Measurements from ENCODE around the gene SLC6A18. TPM values are rescaled to one million over a fixed set of nuclear protein-coding genes. Genes with fewer than 3 reads are reported as not detected.

The SLC6A18 gene
- total and polyA plus RNA-seq, 5 donors from 2014 or later: not detected

DNA sequence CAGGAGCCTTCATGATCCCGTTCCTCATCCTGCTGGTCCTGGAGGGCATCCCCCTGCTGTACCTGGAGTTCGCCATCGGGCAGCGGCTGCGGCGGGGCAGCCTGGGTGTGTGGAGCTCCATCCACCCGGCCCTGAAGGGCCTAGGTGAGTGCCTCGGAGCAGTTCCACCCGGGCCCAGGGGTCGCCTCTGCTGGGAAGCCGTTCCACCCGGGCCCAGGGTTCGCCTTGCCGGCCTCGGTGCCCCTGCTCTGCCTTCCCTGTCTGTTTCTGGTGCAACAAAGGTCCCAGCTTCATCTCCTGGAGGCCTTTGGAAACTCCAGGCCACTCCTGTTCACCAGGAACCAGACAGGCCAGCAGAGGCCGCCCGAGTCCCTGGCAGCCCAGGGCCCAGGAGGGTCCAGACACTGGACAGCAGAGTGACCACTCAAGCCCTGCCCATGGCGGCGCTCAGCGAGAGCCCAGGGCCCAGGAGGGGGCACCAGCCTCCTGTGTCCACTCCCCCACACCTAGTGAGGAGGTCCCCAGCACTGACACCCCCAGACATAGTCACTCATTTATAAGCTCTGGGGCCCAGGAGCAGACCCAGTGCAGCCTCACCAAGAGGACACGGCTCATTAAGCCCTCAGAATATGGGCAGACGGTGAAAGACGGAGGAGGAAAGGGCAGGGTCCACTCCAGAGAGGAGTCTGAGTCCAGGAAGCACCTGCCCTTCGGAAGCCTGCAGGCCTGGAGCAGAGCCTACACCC, 16.3 kb upstream of the SLC6A18 start:
- Histone ChIP-seq H3K36me3 (ENCODE audit: control insufficient read depth, insufficient read depth, low read length) (no peaks in the 10 kb centered on the region), H3K27me3 (ENCODE audit: control insufficient read depth, insufficient read depth, low read length) (no peaks in the 10 kb centered on the region), H3K4me3 (ENCODE audit: low read depth, low read length) (no peak overlapping the region), H3K4me1 (ENCODE audit: control insufficient read depth, insufficient read depth, low read length, poor library complexity, severe bottlenecking) (no peaks in the 10 kb centered on the region), H3K27ac (ENCODE audit: insufficient read depth, low read length, poor library complexity, severe bottlenecking) (no peak overlapping the region), H3K9me3 (ENCODE audit: control insufficient read depth in 2 of 2, low read length in 2 of 2) (no peaks in the 10 kb centered on the region)
- peaks cover 0 to 2% (median 0%) of the 10 kb centered on the region in 7 donors for H3K9me3 Mint-ChIP-seq
- H3K27me3 Mint-ChIP-seq: peaks cover 4% of the 10 kb centered on the region
- no peak overlapping the region for H3K27ac Mint-ChIP-seq
- ATAC-seq (ENCODE audit: low read depth in 2 of 2) (no peak), DNase-seq (no peak)
- no peaks in the 10 kb centered on the region for H3K4me1 Mint-ChIP-seq
- no peaks in the 10 kb centered on the region for H3K36me3 Mint-ChIP-seq
- H3K4me3 Mint-ChIP-seq: no peak overlapping the region

DNA sequence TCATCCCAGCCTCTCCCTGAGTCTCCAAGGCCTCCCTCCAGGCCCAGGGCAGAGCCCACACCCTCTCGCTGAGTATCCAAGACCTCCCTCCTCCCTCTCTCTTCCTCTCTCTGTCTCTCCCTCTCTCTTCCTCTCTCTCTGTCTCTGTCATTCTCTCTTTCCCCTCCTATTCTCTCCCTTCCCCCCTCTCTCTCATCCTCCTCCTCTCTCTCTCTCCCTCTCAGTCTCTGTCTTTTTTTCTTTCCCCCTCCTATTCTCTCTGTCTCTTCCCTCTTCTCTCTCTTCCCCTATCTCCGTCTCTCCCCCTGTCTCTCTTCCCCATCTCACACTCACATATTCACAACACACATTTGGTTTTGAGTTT, 15.7 kb upstream of the SLC6A18 start:
- Mint-ChIP-seq H3K36me3 (no peaks in the 10 kb centered on the region), H3K4me3 (no peak overlapping the region), H3K27me3 (peaks cover 4% of the 10 kb centered on the region), H3K4me1 (no peaks in the 10 kb centered on the region), H3K9me3 (peaks cover 0 to 2% (median 0%) of the 10 kb centered on the region in 7 donors), H3K27ac (peak overlapping the region in 1 of 3 donors; percentile 32)
- Histone ChIP-seq H3K36me3 (ENCODE audit: control insufficient read depth, insufficient read depth, low read length) (no peaks in the 10 kb centered on the region), H3K9me3 (ENCODE audit: control insufficient read depth in 2 of 2, low read length in 2 of 2) (no peaks in the 10 kb centered on the region), H3K4me1 (ENCODE audit: control insufficient read depth, insufficient read depth, low read length, poor library complexity, severe bottlenecking) (no peaks in the 10 kb centered on the region), H3K27ac (ENCODE audit: insufficient read depth, low read length, poor library complexity, severe bottlenecking) (no peak overlapping the region), H3K27me3 (ENCODE audit: control insufficient read depth, insufficient read depth, low read length) (no peaks in the 10 kb centered on the region), H3K4me3 (ENCODE audit: low read depth, low read length) (no peak overlapping the region)
- ATAC-seq (ENCODE audit: low read depth in 2 of 2) (no peak), DNase-seq (no peak)

DNA sequence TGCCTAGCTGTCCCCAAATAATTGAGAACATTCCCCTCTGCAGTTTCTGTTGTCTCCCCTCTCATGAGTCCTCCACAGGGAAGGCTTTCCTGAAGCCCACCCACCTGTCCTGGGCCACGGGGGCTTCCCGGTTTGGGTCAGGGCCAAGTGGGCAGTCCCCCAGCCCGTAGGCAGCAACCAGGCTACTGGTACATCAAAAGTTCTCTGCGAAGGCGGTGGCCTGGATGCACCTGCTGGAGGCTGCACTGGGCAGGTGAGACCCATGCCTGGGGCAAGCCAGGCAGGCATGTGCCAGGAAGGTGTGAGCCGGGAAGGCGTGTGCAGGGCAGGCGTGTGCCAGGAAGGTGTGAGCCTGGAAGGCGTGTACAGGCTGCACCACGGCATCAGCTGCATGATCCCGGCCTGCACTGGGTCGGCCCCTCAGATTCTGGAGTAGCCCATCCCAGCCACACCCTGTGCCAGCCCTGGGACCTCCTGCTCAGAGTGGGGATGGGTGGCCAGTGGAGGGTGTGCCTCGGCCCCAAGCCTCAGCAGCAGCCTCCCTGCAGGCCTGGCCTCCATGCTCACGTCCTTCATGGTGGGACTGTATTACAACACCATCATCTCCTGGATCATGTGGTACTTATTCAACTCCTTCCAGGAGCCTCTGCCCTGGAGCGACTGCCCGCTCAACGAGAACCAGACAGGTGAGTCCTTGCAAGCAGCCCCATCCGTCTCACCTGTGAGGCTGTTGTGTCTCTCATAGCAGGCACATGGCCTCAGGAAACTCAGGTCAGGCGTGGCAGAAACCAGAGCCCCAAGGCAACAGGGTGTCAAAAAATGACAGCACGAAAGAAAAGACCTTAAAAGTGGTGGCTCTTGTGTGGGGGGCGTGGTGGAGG, 15.0 kb upstream of the SLC6A18 start:
- peaks cover 0 to 2% (median 0%) of the 10 kb centered on the region in 7 donors for H3K9me3 Mint-ChIP-seq
- H3K27ac ChIP-seq (ENCODE audit: insufficient read depth, low read length, poor library complexity, severe bottlenecking): no peak overlapping the region
- H3K4me1 Mint-ChIP-seq: no peaks in the 10 kb centered on the region
- no peaks in the 10 kb centered on the region for H3K27me3 ChIP-seq (ENCODE audit: control insufficient read depth, insufficient read depth, low read length)
- DNase-seq: no peak
- H3K36me3 ChIP-seq (ENCODE audit: control insufficient read depth, insufficient read depth, low read length): no peaks in the 10 kb centered on the region
- H3K4me3 Mint-ChIP-seq: no peak overlapping the region
- H3K4me3 ChIP-seq (ENCODE audit: low read depth, low read length): no peak overlapping the region
- no peak overlapping the region for H3K27ac Mint-ChIP-seq
- H3K27me3 Mint-ChIP-seq: peaks cover 4% of the 10 kb centered on the region
- no peaks in the 10 kb centered on the region for H3K9me3 ChIP-seq (ENCODE audit: control insufficient read depth in 2 of 2, low read length in 2 of 2)
- H3K36me3 Mint-ChIP-seq: no peaks in the 10 kb centered on the region
- H3K4me1 ChIP-seq (ENCODE audit: control insufficient read depth, insufficient read depth, low read length, poor library complexity, severe bottlenecking): no peaks in the 10 kb centered on the region
- no peak for ATAC-seq (ENCODE audit: low read depth in 2 of 2)

DNA sequence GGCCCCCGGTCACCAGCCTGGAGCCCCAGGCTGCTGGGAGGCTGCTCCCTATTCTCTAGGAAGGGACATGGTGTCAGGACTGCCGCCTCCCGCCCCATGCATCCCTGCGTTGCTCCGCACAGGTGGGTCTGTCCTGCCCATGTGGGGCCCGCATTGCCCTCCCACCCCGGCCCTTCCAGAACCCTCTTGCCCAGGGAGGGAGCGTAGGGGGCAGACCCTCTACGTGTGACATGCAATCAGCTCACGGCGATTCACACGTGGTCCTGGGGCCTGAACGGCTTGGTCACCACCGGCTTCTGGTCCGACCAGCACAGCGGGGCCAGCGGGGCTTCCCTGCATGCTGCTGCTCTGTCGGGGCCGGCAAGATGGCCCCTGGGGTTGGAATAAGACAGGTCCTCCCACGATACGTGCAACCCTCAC, 14.3 kb upstream of the SLC6A18 start:
- H3K4me3 ChIP-seq (ENCODE audit: low read depth, low read length): no peak overlapping the region
- H3K27ac ChIP-seq (ENCODE audit: insufficient read depth, low read length, poor library complexity, severe bottlenecking): no peak overlapping the region
- DNase-seq (no peak), ATAC-seq (ENCODE audit: low read depth in 2 of 2) (no peak)
- H3K9me3 ChIP-seq (ENCODE audit: control insufficient read depth in 2 of 2, low read length in 2 of 2): no peaks in the 10 kb centered on the region
- H3K4me1 Mint-ChIP-seq: no peaks in the 10 kb centered on the region
- H3K4me1 ChIP-seq (ENCODE audit: control insufficient read depth, insufficient read depth, low read length, poor library complexity, severe bottlenecking): no peaks in the 10 kb centered on the region
- no peak overlapping the region for H3K4me3 Mint-ChIP-seq
- no peak overlapping the region for H3K27ac Mint-ChIP-seq
- H3K27me3 ChIP-seq (ENCODE audit: control insufficient read depth, insufficient read depth, low read length): no peaks in the 10 kb centered on the region
- H3K36me3 Mint-ChIP-seq: no peaks in the 10 kb centered on the region
- peaks cover 4% of the 10 kb centered on the region for H3K27me3 Mint-ChIP-seq
- H3K9me3 Mint-ChIP-seq: peaks cover 0 to 2% (median 0%) of the 10 kb centered on the region in 7 donors
- no peaks in the 10 kb centered on the region for H3K36me3 ChIP-seq (ENCODE audit: control insufficient read depth, insufficient read depth, low read length)

DNA sequence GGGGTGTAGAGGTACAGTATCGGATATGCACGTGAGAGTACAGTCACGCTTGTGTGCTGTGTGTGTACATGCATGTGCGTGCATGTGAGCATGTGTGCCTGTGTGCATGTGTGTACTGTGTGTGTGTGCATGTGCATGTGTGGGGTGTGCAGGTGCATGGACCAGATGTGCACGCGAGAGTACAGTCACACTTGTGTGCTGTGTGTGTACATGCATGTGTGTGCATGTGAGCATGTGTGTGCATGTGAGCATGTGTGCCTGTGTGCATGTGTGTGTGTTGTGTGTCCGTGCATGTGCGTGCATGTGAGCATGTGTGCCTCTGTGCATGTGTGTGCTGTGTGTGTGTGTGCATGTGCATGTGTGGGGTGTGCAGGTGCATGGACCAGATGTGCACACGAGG, 13.5 kb upstream of the SLC6A18 start:
- Histone ChIP-seq H3K9me3 (ENCODE audit: control insufficient read depth in 2 of 2, low read length in 2 of 2) (no peaks in the 10 kb centered on the region), H3K4me3 (ENCODE audit: low read depth, low read length) (no peak overlapping the region), H3K27ac (ENCODE audit: insufficient read depth, low read length, poor library complexity, severe bottlenecking) (no peak overlapping the region), H3K27me3 (ENCODE audit: control insufficient read depth, insufficient read depth, low read length) (no peaks in the 10 kb centered on the region), H3K4me1 (ENCODE audit: control insufficient read depth, insufficient read depth, low read length, poor library complexity, severe bottlenecking) (no peaks in the 10 kb centered on the region), H3K36me3 (ENCODE audit: control insufficient read depth, insufficient read depth, low read length) (no peaks in the 10 kb centered on the region)
- peaks cover 0 to 2% (median 0%) of the 10 kb centered on the region in 7 donors for H3K9me3 Mint-ChIP-seq
- DNase-seq (no peak), ATAC-seq (ENCODE audit: low read depth in 2 of 2) (no peak)
- H3K4me3 Mint-ChIP-seq: no peak overlapping the region
- no peak overlapping the region for H3K27ac Mint-ChIP-seq
- peaks cover 4% of the 10 kb centered on the region for H3K27me3 Mint-ChIP-seq
- H3K4me1 Mint-ChIP-seq: no peaks in the 10 kb centered on the region
- no peaks in the 10 kb centered on the region for H3K36me3 Mint-ChIP-seq

DNA sequence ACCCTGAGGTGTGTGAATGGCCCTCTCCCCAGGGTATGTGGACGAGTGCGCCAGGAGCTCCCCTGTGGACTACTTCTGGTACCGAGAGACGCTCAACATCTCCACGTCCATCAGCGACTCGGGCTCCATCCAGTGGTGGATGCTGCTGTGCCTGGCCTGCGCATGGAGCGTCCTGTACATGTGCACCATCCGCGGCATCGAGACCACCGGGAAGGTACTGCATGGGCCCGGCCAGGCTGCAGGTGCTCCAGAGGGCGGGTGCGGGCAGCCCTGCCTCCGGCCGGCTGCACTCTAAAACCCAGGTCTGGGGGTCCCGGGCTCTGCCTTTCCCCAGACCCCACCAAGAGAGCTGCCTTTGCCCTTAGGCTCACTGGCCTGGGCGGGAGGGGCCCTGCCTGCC, 12.9 kb upstream of the SLC6A18 start:
- no peaks in the 10 kb centered on the region for H3K27me3 ChIP-seq (ENCODE audit: control insufficient read depth, insufficient read depth, low read length)
- no peak for DNase-seq
- no peaks in the 10 kb centered on the region for H3K4me1 Mint-ChIP-seq
- H3K27me3 Mint-ChIP-seq: peaks cover 4% of the 10 kb centered on the region
- no peak overlapping the region for H3K4me3 Mint-ChIP-seq
- H3K9me3 ChIP-seq (ENCODE audit: control insufficient read depth in 2 of 2, low read length in 2 of 2): no peaks in the 10 kb centered on the region
- H3K27ac ChIP-seq (ENCODE audit: insufficient read depth, low read length, poor library complexity, severe bottlenecking): no peak overlapping the region
- H3K27ac Mint-ChIP-seq: no peak overlapping the region
- no peaks in the 10 kb centered on the region for H3K36me3 ChIP-seq (ENCODE audit: control insufficient read depth, insufficient read depth, low read length)
- no peak for ATAC-seq (ENCODE audit: low read depth in 2 of 2)
- peaks cover 0 to 2% (median 0%) of the 10 kb centered on the region in 7 donors for H3K9me3 Mint-ChIP-seq
- H3K4me3 ChIP-seq (ENCODE audit: low read depth, low read length): no peak overlapping the region
- H3K36me3 Mint-ChIP-seq: no peaks in the 10 kb centered on the region
- H3K4me1 ChIP-seq (ENCODE audit: control insufficient read depth, insufficient read depth, low read length, poor library complexity, severe bottlenecking): no peaks in the 10 kb centered on the region

DNA sequence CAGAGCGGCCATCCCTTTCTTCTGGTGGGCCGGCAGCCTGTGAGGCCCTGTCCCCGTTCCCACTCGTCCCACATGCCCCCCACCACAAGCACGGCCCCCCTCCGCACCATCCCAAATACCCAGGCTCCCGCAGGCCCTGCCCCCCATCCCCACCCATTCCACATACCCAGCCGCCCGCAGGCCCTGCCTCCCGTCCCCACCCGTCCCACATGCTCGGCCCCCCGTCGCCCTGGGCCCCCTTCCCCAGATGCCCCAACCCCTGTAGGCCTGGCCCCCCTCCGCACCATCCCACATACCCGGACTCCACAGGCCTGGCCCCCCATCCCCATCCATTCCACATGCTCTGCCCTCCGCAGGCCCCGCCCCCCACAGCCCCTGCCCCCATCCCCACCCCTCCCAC, 12.3 kb upstream of the SLC6A18 start:
- H3K4me1 ChIP-seq (ENCODE audit: control insufficient read depth, insufficient read depth, low read length, poor library complexity, severe bottlenecking): no peaks in the 10 kb centered on the region
- no peak for ATAC-seq (ENCODE audit: low read depth in 2 of 2)
- no peak overlapping the region for H3K27ac Mint-ChIP-seq
- no peak overlapping the region for H3K27ac ChIP-seq (ENCODE audit: insufficient read depth, low read length, poor library complexity, severe bottlenecking)
- H3K27me3 ChIP-seq (ENCODE audit: control insufficient read depth, insufficient read depth, low read length): no peaks in the 10 kb centered on the region
- peaks cover 0 to 2% (median 0%) of the 10 kb centered on the region in 7 donors for H3K9me3 Mint-ChIP-seq
- no peak for DNase-seq
- H3K27me3 Mint-ChIP-seq: no peaks in the 10 kb centered on the region
- H3K9me3 ChIP-seq (ENCODE audit: control insufficient read depth in 2 of 2, low read length in 2 of 2): no peaks in the 10 kb centered on the region
- H3K4me3 ChIP-seq (ENCODE audit: low read depth, low read length): no peak overlapping the region
- peaks cover 0 to under 1% (median 0%) of the 10 kb centered on the region in 4 donors for H3K4me1 Mint-ChIP-seq
- no peak overlapping the region for H3K4me3 Mint-ChIP-seq
- no peaks in the 10 kb centered on the region for H3K36me3 Mint-ChIP-seq
- H3K36me3 ChIP-seq (ENCODE audit: control insufficient read depth, insufficient read depth, low read length): no peaks in the 10 kb centered on the region
